ENCODE data around the gene NLRP4. TPM values are rescaled to one million over a fixed set of nuclear protein-coding genes. Genes with fewer than 3 reads are reported as not detected.

Gene NLRP4
- total and polyA plus RNA-seq, 8 donors, result not detected

DNA sequence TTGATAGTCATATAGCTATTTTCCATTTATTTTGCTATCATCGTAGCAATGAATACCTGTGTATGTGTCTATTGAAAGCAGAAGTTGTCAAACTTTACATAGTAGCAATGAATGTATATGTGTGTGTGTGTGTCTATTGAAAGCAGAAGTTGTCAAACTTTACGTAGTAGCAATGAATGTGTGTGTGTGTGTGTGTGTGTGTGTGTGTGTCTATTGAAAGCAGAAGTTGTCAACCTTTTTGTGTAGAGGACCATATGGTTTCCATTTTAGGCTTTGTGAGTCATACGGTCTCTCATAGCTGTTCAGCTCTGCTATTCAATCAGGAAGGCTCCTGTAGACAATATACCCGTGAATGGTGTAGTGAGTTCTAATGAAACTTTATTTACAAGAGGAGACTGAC is 20.8 kb downstream of the NLRP4 start:
- Histone ChIP-seq H3K27me3 (no peaks in the 10 kb centered on the region), H3K9me3 (peaks cover 0 to 23% of the 10 kb centered on the region in 2 donors), H3K36me3 (no peaks in the 10 kb centered on the region), H3K4me1 (no peaks in the 10 kb centered on the region), H3K27ac (no peak overlapping the region), H3K4me3 (no peak overlapping the region)
- DNase-seq, result no peak
- no peak for ATAC-seq
- intact Hi-C loops (cut with DNase I), result no loop called here
- TF ChIP-seq, protein P1, sequence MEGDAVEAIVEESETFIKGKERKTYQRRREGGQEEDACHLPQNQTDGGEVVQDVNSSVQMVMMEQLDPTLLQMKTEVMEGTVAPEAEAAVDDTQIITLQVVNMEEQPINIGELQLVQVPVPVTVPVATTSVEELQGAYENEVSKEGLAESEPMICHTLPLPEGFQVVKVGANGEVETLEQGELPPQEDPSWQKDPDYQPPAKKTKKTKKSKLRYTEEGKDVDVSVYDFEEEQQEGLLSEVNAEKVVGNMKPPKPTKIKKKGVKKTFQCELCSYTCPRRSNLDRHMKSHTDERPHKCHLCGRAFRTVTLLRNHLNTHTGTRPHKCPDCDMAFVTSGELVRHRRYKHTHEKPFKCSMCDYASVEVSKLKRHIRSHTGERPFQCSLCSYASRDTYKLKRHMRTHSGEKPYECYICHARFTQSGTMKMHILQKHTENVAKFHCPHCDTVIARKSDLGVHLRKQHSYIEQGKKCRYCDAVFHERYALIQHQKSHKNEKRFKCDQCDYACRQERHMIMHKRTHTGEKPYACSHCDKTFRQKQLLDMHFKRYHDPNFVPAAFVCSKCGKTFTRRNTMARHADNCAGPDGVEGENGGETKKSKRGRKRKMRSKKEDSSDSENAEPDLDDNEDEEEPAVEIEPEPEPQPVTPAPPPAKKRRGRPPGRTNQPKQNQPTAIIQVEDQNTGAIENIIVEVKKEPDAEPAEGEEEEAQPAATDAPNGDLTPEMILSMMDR (IDR thresholded peaks at IDR 0.05), result no peak

DNA sequence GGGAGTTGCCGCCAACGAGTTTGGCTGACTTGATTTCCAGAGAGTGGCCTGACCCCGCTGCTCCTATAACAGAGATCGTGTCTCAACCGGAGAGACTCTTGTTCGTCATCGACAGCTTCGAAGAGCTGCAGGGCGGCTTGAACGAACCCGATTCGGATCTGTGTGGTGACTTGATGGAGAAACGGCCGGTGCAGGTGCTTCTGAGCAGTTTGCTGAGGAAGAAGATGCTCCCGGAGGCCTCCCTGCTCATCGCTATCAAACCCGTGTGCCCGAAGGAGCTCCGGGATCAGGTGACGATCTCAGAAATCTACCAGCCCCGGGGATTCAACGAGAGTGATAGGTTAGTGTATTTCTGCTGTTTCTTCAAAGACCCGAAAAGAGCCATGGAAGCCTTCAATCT is 21.6 kb downstream of the NLRP4 start:
- intact Hi-C loops (cut with DNase I), result no loop called here
- no peaks in the 10 kb centered on the region for H3K27me3 ChIP-seq
- no peak overlapping the region for H3K4me3 ChIP-seq
- no peaks in the 10 kb centered on the region for H3K36me3 ChIP-seq
- peaks cover 0 to 20% of the 10 kb centered on the region in 2 donors for H3K9me3 ChIP-seq
- TF ChIP-seq, protein P1 (IDR thresholded peaks at IDR 0.05), result no peak
- DNase-seq, result no peak
- H3K4me1 ChIP-seq, result no peaks in the 10 kb centered on the region
- no peak overlapping the region for H3K27ac ChIP-seq
- ATAC-seq, result no peak

DNA sequence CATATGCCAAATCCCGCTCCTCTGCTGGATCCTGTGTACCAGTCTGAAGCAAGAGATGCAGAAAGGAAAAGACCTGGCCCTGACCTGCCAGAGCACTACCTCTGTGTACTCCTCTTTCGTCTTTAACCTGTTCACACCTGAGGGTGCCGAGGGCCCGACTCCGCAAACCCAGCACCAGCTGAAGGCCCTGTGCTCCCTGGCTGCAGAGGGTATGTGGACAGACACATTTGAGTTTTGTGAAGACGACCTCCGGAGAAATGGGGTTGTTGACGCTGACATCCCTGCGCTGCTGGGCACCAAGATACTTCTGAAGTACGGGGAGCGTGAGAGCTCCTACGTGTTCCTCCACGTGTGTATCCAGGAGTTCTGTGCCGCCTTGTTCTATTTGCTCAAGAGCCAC is 22.1 kb downstream of the NLRP4 start:
- ATAC-seq (no peak), DNase-seq (no peak)
- H3K27me3 ChIP-seq, result no peaks in the 10 kb centered on the region
- no peak overlapping the region for H3K4me3 ChIP-seq
- H3K27ac ChIP-seq, result no peak overlapping the region
- no peaks in the 10 kb centered on the region for H3K4me1 ChIP-seq
- TF ChIP-seq, protein P1 (IDR thresholded peaks at IDR 0.05), result no peak
- peaks cover 0 to 20% of the 10 kb centered on the region in 2 donors for H3K9me3 ChIP-seq
- intact Hi-C loops (cut with DNase I), result no loop called here
- H3K36me3 ChIP-seq, result no peaks in the 10 kb centered on the region

DNA sequence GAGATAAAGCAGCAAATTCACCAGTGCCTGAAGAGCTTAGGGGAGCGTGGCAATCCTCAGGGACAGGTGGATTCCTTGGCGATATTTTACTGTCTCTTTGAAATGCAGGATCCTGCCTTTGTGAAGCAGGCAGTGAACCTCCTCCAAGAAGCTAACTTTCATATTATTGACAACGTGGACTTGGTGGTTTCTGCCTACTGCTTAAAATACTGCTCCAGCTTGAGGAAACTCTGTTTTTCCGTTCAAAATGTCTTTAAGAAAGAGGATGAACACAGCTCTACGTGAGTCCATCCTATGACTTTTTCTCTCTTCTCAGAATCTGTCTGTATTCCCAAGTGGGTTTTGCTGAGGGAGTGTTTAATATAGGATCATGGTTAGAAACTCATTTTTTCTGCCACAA is 22.6 kb downstream of the NLRP4 start:
- H3K4me1 ChIP-seq, result no peaks in the 10 kb centered on the region
- no peak for ATAC-seq
- TF ChIP-seq, protein P1 (IDR thresholded peaks at IDR 0.05), result no peak
- H3K9me3 ChIP-seq, result peaks cover 0 to 20% of the 10 kb centered on the region in 2 donors
- H3K27ac ChIP-seq, result no peak overlapping the region
- no peaks in the 10 kb centered on the region for H3K36me3 ChIP-seq
- H3K4me3 ChIP-seq, result no peak overlapping the region
- no peak for DNase-seq
- H3K27me3 ChIP-seq, result no peaks in the 10 kb centered on the region
- intact Hi-C loops (cut with DNase I), result no loop called here

DNA sequence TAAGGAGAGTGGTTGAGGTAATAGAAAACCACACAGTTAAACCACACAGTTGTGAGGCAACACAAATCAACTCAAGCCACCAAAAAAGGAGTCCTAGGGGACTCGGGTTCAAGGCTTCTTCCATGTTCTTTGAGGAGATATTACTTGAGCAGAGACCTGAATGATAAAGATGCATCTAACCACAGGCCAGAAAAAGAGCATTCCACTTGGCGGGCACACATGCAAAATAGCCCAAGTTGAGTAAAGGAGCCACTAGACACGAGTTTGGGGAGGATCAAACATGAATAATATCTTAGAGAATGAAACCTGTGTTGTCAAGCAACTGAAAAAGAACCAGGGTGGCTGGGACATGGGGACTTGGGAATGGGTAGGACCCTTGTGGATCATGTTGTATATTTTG is 30.2 kb downstream of the NLRP4 start:
- H3K36me3 ChIP-seq, result no peaks in the 10 kb centered on the region
- DNase-seq, result no peak
- no peak overlapping the region for H3K4me3 ChIP-seq
- H3K27me3 ChIP-seq, result peaks cover 0 to 8% of the 10 kb centered on the region in 2 donors
- peaks cover 0 to 30% of the 10 kb centered on the region in 2 donors for H3K9me3 ChIP-seq
- no peak for ATAC-seq
- H3K27ac ChIP-seq, result no peak overlapping the region
- H3K4me1 ChIP-seq, result no peaks in the 10 kb centered on the region
- intact Hi-C loops (cut with DNase I), result no loop called here
- TF ChIP-seq, protein P1 (IDR thresholded peaks at IDR 0.05), result no peak

Data from left lung (tissue), 10 donors.